Bronchial epithelial cell (primary cell): ENCODE measurements around the gene IGF2BP2. TPM values are rescaled to one million over a fixed set of nuclear protein-coding genes. Genes with fewer than 3 reads are reported as not detected.
"Not testable (repeated sequence)": the region's sequence is repeated elsewhere in the genome, so short reads cannot be mapped to it uniquely, and the experiment has no call there.

ENCODE experiments used
- DNase-seq: peaks from one replicate; pipeline ENCODE4 v3.0.0-alpha.2; 2010; ENCODE audit warnings: low read depth
- FAIRE-seq: peaks from 2 replicates; lab custom pipeline; 2011; peaks lifted over from hg19 to GRCh38; lab: Jason Lieb, UNC
- H3K27me3 ChIP-seq: 2 replicates; pipeline ENCODE4 v1.5.1; 2011; ENCODE audit warnings: low read length; ENCODE audit not compliant: control insufficient read depth, insufficient read depth
- H3K36me3 ChIP-seq: 2 replicates; pipeline ENCODE4 v1.5.1; 2011; ENCODE audit warnings: low read length; ENCODE audit not compliant: control insufficient read depth, insufficient read depth
- H3K4me3 ChIP-seq: 2 replicates; pipeline ENCODE4 v1.5.1; 2011; ENCODE audit warnings: mild to moderate bottlenecking, low read depth, low read length, control low read depth
- total RNA-seq: library from RNA; depleted of rRNA; stranded (reverse); fragments of >200 nt; gene quantifications from 2 replicates; pipeline ENCODE4 v1.2.1, GENCODE V29; 2014
- TF ChIP-seq, protein P1 (sequence below): IDR thresholded peaks from 2 replicates; pipeline ENCODE4 v1.5.1; 2011; ENCODE audit warnings: mild to moderate bottlenecking, moderate library complexity, low read length, control low read depth, inconsistent platforms; ENCODE audit not compliant: insufficient read depth, severe bottlenecking

Gene IGF2BP2
- total RNA-seq, 1 donor from 2014 or later, result 37.1 TPM

DNA sequence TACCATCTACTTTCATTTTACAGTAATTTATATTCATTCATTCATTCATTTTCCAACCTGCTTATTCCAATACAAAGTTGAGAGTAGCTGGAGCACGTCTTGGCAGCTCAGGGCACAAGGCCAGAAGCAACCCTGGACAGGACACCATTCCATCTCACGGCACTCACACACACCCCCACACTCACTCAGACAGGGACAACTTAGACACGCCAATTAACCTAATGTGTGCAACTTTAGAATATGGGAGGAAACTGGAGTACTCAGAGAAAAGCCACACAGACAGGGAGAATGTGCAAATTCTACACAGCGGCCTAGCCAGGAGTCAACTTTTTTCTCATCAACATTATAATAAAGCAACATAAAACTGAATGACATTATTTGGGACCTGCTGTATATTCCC, 46.7 kb downstream of the IGF2BP2 start:
- FAIRE-seq (no peak), DNase-seq (no peak)
- TF ChIP-seq, protein P1, sequence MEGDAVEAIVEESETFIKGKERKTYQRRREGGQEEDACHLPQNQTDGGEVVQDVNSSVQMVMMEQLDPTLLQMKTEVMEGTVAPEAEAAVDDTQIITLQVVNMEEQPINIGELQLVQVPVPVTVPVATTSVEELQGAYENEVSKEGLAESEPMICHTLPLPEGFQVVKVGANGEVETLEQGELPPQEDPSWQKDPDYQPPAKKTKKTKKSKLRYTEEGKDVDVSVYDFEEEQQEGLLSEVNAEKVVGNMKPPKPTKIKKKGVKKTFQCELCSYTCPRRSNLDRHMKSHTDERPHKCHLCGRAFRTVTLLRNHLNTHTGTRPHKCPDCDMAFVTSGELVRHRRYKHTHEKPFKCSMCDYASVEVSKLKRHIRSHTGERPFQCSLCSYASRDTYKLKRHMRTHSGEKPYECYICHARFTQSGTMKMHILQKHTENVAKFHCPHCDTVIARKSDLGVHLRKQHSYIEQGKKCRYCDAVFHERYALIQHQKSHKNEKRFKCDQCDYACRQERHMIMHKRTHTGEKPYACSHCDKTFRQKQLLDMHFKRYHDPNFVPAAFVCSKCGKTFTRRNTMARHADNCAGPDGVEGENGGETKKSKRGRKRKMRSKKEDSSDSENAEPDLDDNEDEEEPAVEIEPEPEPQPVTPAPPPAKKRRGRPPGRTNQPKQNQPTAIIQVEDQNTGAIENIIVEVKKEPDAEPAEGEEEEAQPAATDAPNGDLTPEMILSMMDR, result no peak

DNA sequence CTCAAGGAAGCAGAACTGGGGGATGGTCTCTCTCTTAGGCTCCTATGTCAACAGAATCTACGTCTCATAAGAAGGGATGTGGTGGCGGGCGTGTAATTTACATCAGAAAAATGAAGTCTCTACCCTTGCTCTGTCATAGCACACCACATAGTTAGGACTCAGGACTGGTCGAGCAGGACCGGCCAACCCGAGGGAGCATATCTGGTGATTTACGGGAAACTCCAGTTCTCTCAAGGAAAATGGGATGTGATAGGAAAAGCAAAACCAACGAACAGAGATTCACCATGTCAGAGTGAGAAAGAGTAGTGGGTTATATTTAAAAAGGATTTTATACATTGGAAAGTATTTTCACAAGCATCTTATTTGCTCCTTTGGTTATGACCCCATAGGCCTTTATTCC, 54.7 kb downstream of the IGF2BP2 start:
- FAIRE-seq (no peak), DNase-seq (no peak)
- TF ChIP-seq, protein P1, result no peak
- no peak overlapping the region for H3K4me3 ChIP-seq
- no peaks in the 10 kb centered on the region for H3K27me3 ChIP-seq
- H3K36me3 ChIP-seq, result no peaks in the 10 kb centered on the region

More for the DNA sequence above, 46.7 kb downstream of the IGF2BP2 start:
- Histone ChIP-seq H3K36me3 (no peaks in the 10 kb centered on the region), H3K27me3 (no peaks in the 10 kb centered on the region), H3K4me3 (no peak overlapping the region)

DNA sequence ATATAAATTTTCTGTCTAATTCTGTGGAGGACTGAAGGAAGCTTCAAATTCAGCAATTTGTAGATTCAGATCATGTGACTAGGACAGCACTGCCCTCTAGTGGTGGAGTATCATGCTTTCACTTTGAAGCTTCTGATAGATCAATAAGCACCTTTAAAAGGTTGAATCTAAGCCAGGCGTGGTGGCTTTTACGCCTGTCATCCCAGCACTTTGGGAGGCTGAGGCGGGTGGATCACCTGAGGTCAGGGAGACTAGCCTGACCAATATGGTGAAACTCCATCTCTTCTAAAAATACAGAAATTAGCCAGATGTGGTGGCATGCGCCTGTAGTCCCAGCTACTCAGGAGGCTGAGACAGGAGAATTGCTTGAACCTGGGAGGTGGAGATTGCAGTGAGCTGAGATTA, 56.3 kb downstream of the IGF2BP2 start:
- H3K36me3 ChIP-seq, H3K27me3 ChIP-seq, FAIRE-seq, H3K4me3 ChIP-seq: not testable (repeated sequence)
- TF ChIP-seq, protein P1, result peak; percentile 64
- DNase-seq, result peak; percentile 75

DNA sequence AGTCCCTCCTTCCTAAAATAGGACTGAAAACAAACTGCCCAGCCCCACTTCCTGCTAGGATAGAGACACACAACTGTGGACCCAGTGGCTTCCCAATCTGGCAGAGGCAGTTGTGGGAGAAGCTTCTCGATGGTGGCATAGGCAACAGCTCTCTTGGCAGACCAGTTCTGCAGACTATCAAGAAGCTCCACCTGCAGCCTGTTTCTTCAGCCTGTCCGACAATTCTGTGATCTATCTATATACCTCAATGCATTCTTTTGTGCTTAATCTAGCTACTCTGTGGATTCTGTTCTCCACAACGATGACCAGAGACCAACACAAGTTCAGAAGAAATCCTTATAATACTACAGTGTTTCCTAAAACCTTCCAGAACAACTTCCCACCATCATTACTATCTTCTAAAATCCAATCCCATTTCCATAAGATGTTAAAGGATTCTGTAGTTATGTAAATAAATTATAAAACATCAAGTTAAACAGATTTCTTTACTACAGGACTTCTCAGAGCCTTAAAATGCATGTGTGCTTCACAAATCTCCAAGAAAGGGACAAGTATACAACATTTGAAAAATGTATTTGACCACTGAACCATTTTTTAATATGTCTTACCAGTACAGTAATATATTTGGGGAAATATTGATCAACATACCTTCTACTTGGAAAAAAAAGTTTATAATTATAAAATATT, 57.7 kb downstream of the IGF2BP2 start:
- no peaks in the 10 kb centered on the region for H3K27me3 ChIP-seq
- peaks cover 2% of the 10 kb centered on the region for H3K36me3 ChIP-seq
- no peak for FAIRE-seq
- TF ChIP-seq, protein P1, result no peak
- peak; percentile 38 for DNase-seq
- no peak overlapping the region for H3K4me3 ChIP-seq

DNA sequence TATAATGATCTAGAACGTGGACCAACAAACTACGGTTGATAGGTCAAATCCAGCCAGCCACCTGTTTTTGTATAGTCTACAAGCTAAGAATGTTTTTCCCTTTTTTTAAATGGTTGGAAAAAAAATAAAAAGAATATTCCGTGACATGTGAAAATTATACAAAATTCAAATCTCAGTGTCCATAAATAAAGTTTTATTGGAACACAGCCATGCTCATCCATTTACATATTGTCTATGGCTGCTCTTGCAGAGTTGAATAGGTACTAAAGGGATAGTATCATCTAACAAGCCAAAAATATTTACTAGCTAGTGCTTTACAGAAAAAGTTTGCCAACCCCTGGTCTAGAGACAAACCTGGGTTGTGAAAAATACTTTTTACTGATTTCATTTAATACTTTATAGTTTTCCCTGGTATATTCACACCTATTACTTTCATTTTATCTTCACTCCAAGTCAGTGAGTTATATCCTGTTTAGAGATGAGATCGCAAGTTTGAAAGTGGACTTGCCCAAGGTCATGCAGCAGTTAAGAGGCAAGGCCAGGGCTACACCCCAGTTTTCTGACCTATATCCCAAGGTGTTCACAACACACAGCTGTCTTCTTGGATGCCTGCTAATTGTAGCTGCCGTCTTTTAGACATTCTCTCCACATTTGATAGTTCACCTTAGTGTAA, 58.4 kb downstream of the IGF2BP2 start:
- no peak overlapping the region for H3K4me3 ChIP-seq
- FAIRE-seq (no peak), DNase-seq (no peak)
- no peaks in the 10 kb centered on the region for H3K27me3 ChIP-seq
- TF ChIP-seq, protein P1, result no peak
- peaks cover 2% of the 10 kb centered on the region for H3K36me3 ChIP-seq
